H1 (cell line): ENCODE data around the gene ADRM1. TPM values are rescaled to one million over a fixed set of nuclear protein-coding genes. Genes with fewer than 3 reads are reported as not detected.

Experiments used
- CTCF ChIP-seq, 3 experiments: IDR thresholded peaks; 1 replicate in 2 of 3; 2 replicates in 1 of 3; pipeline versions ENCODE4 v1.5.1 to v1.6.1; 2011; ENCODE audit warnings: low read length in 3 of 3, mild to moderate bottlenecking in 3 of 3, inconsistent platforms in 2 of 3, low read depth in 1 of 3, moderate library complexity in 1 of 3; ENCODE audit not compliant: insufficient read depth in 1 of 3; ENCODE audit errors: control extremely low read depth in 1 of 3
- EZH2 ChIP-seq: fragments of 200-600 bp; sonication (generic); IDR thresholded peaks from 2 replicates; pipeline ENCODE4 v1.7.1; 2012; ENCODE audit warnings: low read depth, mild to moderate bottlenecking, moderate library complexity, low read length, inconsistent platforms; ENCODE audit not compliant: severe bottlenecking
- SRF ChIP-seq: IDR thresholded peaks from 2 replicates; pipeline ENCODE4 v1.6.1; 2011; ENCODE audit warnings: mild to moderate bottlenecking, low read depth, low read length, moderate library complexity
- polyA plus RNA-seq, 7 experiments: library from polyadenylated mRNA; depleted of rRNA in 3 of 7; stranded (reverse) in 5 of 7; unstranded in 2 of 7; fragments of >200 nt in 5 of 7; fragments of 200-250 nt in 2 of 7; gene quantifications; 1 replicate in 5 of 7; 2 replicates in 1 of 7; 4 replicates in 1 of 7; pipeline versions ENCODE4 v1.2.1 to v1.2.3, GENCODE V29; 2011 to 2013; ENCODE audit warnings: missing spikeins in 2 of 7, mixed read lengths in 2 of 7
- total RNA-seq: library from RNA; stranded (reverse); fragmentation: NEBNext Ultra II Directional; extraction: Animal tissue kit (Norgen Biotek cat#: 25700); gene quantifications from 2 replicates; pipeline ENCODE4 v1.2.1, GENCODE V29; 2021

Gene ADRM1
- total and polyA plus RNA-seq, 2 of the 8 experiments (the other 6 are each of a cell fraction or from before 2014, with no cell fraction given), result 126 to 214 TPM

DNA sequence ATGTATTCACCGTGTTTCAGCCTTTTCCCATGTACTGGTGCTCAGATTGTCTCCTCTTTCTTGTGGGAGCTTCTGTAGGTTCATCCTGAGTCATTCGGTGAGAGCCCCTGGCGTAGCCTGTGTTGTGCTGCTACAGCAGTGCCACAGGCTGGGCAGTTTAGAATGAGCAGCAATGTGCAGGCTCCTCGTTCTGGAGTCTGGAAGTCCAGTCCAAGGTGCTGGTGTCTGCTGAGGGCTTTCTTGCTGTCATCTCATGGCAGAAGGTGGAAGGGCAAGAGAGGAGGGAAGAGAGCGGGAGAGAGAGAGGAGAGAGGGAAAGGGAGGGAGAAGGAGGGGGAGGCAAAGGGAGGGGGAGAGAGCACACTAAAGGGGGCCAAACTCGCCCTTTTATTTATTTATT, 49.4 kb upstream of the ADRM1 start (continued):
- TF ChIP-seq CTCF (IDR thresholded peaks at IDR 0.05; ENCODE audit: control extremely low read depth in 1 of 3, insufficient read depth in 1 of 3, low read depth in 1 of 3, low read length in 3 of 3), result no peak
- TF ChIP-seq SRF, result no peak
- TF ChIP-seq EZH2, result no peak
- TF ChIP-seq, all 59 proteins: peak for 0
